ENCODE data around the gene SERPINA4.

DNA sequence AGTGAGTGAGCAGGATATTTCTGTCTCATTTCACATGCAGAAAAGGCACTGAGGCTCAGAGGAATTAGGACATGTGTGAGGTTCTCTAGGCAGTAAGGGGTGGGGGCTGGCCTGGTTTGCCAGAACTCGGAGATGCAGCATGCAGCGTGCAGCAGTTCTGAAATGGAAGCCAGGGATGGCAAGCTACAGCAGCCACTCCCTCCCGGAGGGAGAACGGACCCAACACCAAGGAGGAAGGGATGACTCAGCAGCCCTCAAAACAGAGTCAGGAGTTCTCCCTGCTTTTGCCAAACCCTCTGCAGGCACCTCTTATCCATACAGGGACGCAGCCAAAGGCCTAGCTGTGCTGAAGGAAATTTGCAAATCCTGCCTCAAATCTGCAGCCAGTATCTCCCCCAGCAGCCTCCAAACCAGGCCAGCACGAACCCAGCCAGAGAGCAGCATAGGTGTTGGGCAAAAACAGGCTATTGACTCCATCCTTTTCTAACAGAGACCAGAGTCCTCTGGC is 40.7 kb downstream of the SERPINA4 start:
- TF ChIP-seq, protein P1, sequence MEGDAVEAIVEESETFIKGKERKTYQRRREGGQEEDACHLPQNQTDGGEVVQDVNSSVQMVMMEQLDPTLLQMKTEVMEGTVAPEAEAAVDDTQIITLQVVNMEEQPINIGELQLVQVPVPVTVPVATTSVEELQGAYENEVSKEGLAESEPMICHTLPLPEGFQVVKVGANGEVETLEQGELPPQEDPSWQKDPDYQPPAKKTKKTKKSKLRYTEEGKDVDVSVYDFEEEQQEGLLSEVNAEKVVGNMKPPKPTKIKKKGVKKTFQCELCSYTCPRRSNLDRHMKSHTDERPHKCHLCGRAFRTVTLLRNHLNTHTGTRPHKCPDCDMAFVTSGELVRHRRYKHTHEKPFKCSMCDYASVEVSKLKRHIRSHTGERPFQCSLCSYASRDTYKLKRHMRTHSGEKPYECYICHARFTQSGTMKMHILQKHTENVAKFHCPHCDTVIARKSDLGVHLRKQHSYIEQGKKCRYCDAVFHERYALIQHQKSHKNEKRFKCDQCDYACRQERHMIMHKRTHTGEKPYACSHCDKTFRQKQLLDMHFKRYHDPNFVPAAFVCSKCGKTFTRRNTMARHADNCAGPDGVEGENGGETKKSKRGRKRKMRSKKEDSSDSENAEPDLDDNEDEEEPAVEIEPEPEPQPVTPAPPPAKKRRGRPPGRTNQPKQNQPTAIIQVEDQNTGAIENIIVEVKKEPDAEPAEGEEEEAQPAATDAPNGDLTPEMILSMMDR (IDR thresholded peaks at IDR 0.05), result no peak
- no peak for TF ChIP-seq ZFX (IDR thresholded peaks at IDR 0.05; ENCODE audit: borderline replicate concordance)
